HepG2 (cell line): ENCODE measurements around the gene CACNA1D. TPM values are rescaled to one million over a fixed set of nuclear protein-coding genes. Genes with fewer than 3 reads are reported as not detected.

Experiments used
- ATAC-seq: fragments of 200-7000 bp; cut with Tn5 transposase; 3 replicates; pipeline ENCODE4 v1.9.1; 2020; ENCODE audit warnings: mild to moderate bottlenecking, moderate library complexity
- BruUV-seq: library from RNA; stranded (reverse); fragments of 400-500 nt; replicated peaks from 2 replicates; lab custom pipeline; 2021; lab: Mats Ljungman, UMichigan
- CTCF ChIA-PET: fragments of 300-600 bp; formaldehyde crosslinking; extraction: SDS; loops from one replicate; lab custom pipeline; 2021; ENCODE audit warnings: low total read pairs, inconsistent platforms, low intra/inter-chr PET ratio; lab: Yijun Ruan, JAX
- POLR2A ChIA-PET: fragments of 350-600 bp; sonication (Branson Sonifier 250); formaldehyde crosslinking; loops from one replicate; lab custom pipeline; 2020; ENCODE audit warnings: antibody characterized with exemption, inconsistent platforms; lab: Yijun Ruan, JAX
- DNase-seq: peaks from one replicate; pipeline ENCODE4 v3.0.0-alpha.2; 2015; ENCODE audit warnings: low spot score
- FAIRE-seq: peaks from 3 replicates; lab custom pipeline; 2011; peaks lifted over from hg19 to GRCh38; lab: Jason Lieb, UNC
- H2AFZ ChIP-seq: one replicate; pipeline ENCODE4 v1.6.1; 2011; ENCODE audit warnings: low read length, inconsistent platforms
- H3K27ac ChIP-seq: fragments of 300-600 bp; 3 replicates; pipeline ENCODE4 v1.8.0; 2011; ENCODE audit warnings: mixed run types, mild to moderate bottlenecking, mixed read lengths, low read length, inconsistent platforms; ENCODE audit not compliant: insufficient read depth; ENCODE audit errors: extremely low read length
- H3K27me3 ChIP-seq, 2 experiments: fragments of 200-600 bp in 1 of 2; 2 replicates in 1 of 2; 3 replicates in 1 of 2; pipeline versions ENCODE4 v1.6.0 to v1.8.0; 2011; ENCODE audit warnings: low read length in 2 of 2, mild to moderate bottlenecking in 2 of 2, moderate library complexity in 2 of 2, inconsistent platforms in 1 of 2; ENCODE audit not compliant: insufficient read depth in 2 of 2, control insufficient read depth in 1 of 2
- H3K36me3 ChIP-seq, 2 experiments: fragments of 200-600 bp in 1 of 2; replicated peaks in 1 of 2; 2 replicates in 1 of 2; 3 replicates in 1 of 2; pipeline versions ENCODE4 v1.5.1 to v1.8.0; 2011; ENCODE audit warnings: low read length in 2 of 2, inconsistent platforms in 1 of 2; ENCODE audit not compliant: insufficient read depth in 2 of 2, control insufficient read depth in 1 of 2
- H3K4me1 ChIP-seq: 2 replicates; pipeline ENCODE4 v1.5.1; 2012; ENCODE audit warnings: low read length, inconsistent platforms; ENCODE audit not compliant: insufficient read depth
- H3K4me2 ChIP-seq: 2 replicates; pipeline ENCODE4 v1.6.0; 2011; ENCODE audit warnings: low read depth, low read length, inconsistent platforms
- H3K4me3 ChIP-seq, 3 experiments: fragments of 200-600 bp in 1 of 3; sonication (generic), shearing (Covaris generic) in 1 of 3; replicated peaks in 1 of 3; 2 replicates each; pipeline ENCODE4 v1.5.1; 2011 to 2016; ENCODE audit warnings: low read length in 3 of 3, inconsistent platforms in 2 of 3, low read depth in 2 of 3, mild to moderate bottlenecking in 2 of 3, control low read depth in 1 of 3, mixed read lengths in 1 of 3; ENCODE audit not compliant: insufficient read depth in 1 of 3
- H3K79me2 ChIP-seq: one replicate; pipeline ENCODE4 v1.6.1; 2011; ENCODE audit warnings: low read length, inconsistent platforms; ENCODE audit not compliant: insufficient read depth
- H3K9ac ChIP-seq: 2 replicates; pipeline ENCODE4 v1.6.0; 2011; ENCODE audit warnings: mild to moderate bottlenecking, low read depth, low read length, inconsistent platforms; ENCODE audit not compliant: insufficient read depth
- H3K9me3 ChIP-seq: 2 replicates; pipeline ENCODE4 v1.5.1; 2012; ENCODE audit warnings: mild to moderate bottlenecking, low read length
- H4K20me1 ChIP-seq: 2 replicates; pipeline ENCODE4 v1.6.0; 2011; ENCODE audit warnings: inconsistent platforms, mild to moderate bottlenecking, low read length, moderate library complexity; ENCODE audit not compliant: insufficient read depth
- FOXO4 ChIP-seq: sonication (generic); formaldehyde crosslinking; conservative IDR thresholded peaks from 2 replicates; pipeline ENCODE4 v1.8.1; 2023; ENCODE audit warnings: missing genetic modification reagents
- IRX3 ChIP-seq: sonication (generic); formaldehyde crosslinking; IDR thresholded peaks from 2 replicates; pipeline ENCODE4 v1.8.1; 2023; ENCODE audit warnings: mild to moderate bottlenecking, low read depth, missing genetic modification reagents, borderline replicate concordance
- KDM5A ChIP-seq: fragments of 200-600 bp; sonication (generic); IDR thresholded peaks from 2 replicates; pipeline ENCODE4 v1.7.0; 2018; ENCODE audit warnings: antibody characterized with exemption, mild to moderate bottlenecking, low read length, borderline replicate concordance
- MIER3 ChIP-seq: IDR thresholded peaks from 2 replicates; pipeline ENCODE4 v1.6.1; 2016; ENCODE audit warnings: missing compliant biosample characterization, borderline replicate concordance
- ZNF30 ChIP-seq: sonication (generic); formaldehyde crosslinking; IDR thresholded peaks from 2 replicates; pipeline ENCODE4 v1.5.0; 2020; ENCODE audit warnings: mild to moderate bottlenecking, missing genetic modification reagents
- WGBS: methylation state at CpG from one replicate; pipeline ENCODE4 v1.1.6; 2017; ENCODE audit warnings: low lambda C conversion rate; 5-methylcytosine and 5-hydroxymethylcytosine counted together
- in situ Hi-C: cut with HindIII; loops from 2 replicates; pipeline ENCODE4 v1.10.0; 2017; ENCODE audit warnings: low pct_unique_long_range_greater_than_20kb; ENCODE audit not compliant: extremely low pct_ligation_motif_present
- intact Hi-C: fragments of 100-400 bp; cut with micrococcal nuclease; formaldehyde crosslinking; loops from one replicate; pipeline ENCODE4 v1.10.0; 2022; ENCODE audit not compliant: unreplicated experiment
- polyA plus RNA-seq, 8 experiments: library from polyadenylated mRNA; depleted of rRNA in 3 of 8; stranded (reverse) in 7 of 8; unstranded in 1 of 8; fragments of >200 nt; fragmentation: Illumina TruSeq in 4 of 8; extraction: Trizol in 4 of 8; gene quantifications; 2 replicates each; pipeline versions ENCODE4 v1.2.1 to v1.2.3, GENCODE V29; 2011 to 2016; ENCODE audit warnings: low read depth in 4 of 8, missing spikeins in 1 of 8, mixed read lengths in 1 of 8; ENCODE audit not compliant: insufficient read depth in 1 of 8
- total RNA-seq, 5 experiments: library from RNA; depleted of rRNA; stranded (reverse); fragments of >200 nt; fragmentation: Illumina TruSeq; extraction: Trizol; gene quantifications; 2 replicates each; pipeline ENCODE4 v1.2.3, GENCODE V29; 2016; ENCODE audit warnings: low read depth in 1 of 5
- TF ChIP-seq, protein P1 (sequence below): sonication (generic); formaldehyde crosslinking; IDR thresholded peaks from 2 replicates; pipeline ENCODE4 v1.5.0; 2020; ENCODE audit warnings: mild to moderate bottlenecking, missing genetic modification reagents, moderate library complexity
- TF ChIP-seq, protein P2 (sequence below): sonication (generic); formaldehyde crosslinking; IDR thresholded peaks from 2 replicates; pipeline ENCODE4 v1.8.1; 2022; ENCODE audit warnings: low read depth, mild to moderate bottlenecking, missing genetic modification reagents

Gene CACNA1D
- total and polyA plus RNA-seq, 2 of the 13 experiments (the other 11 are each of a cell fraction or from before 2014, with no cell fraction given) = 0.26 to 0.38 TPM

DNA sequence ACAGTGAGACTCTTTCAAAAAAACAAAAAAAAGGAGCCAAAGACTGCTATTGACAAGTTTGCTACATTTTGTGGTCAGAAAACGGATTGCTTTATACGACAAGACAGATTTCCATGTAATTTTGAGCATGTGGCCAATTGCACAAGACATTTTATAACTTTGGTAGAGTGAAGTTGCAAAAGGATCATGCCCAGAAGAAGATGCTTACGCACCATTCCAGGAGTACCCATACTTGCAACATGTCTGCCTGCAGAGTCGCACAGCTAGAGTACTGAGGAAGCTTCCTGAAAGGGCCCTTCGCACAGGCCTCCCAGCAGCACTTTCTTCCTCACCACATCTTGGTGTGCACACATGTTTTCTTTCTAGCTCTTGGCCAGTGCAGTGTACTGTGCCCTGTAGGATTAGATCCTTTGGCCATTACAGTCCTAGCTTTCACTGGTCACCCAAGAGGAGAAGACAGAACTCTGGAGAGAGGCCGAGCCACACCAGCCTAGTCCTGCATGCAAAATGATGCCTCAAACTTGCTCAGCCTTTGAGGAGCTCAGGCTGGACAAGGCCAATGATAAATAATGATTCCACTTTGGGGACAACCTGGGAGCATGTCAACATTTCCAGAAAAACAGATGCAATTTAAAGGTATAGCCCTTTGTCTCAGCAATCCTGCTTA lies 340.2 kb downstream of the CACNA1D start:
- Histone ChIP-seq H3K4me2 (no peak overlapping the region), H3K27me3 (no peaks in the 10 kb centered on the region), H3K4me3 (no peak overlapping the region), H4K20me1 (peaks cover 52% of the 10 kb centered on the region), H3K36me3 (peaks cover 46 to 75% of the 10 kb centered on the region in 2 experiments), H3K9ac (no peak overlapping the region), H3K9me3 (no peaks in the 10 kb centered on the region), H3K27ac (no peak overlapping the region), H3K79me2 (peaks cover 91% of the 10 kb centered on the region), H3K4me1 (peaks cover 87% of the 10 kb centered on the region), H2AFZ (no peak overlapping the region)
- intact Hi-C loops = no loop called here
- FAIRE-seq (no peak), ATAC-seq (no peak), DNase-seq (no peak)
- ChIA-PET POLR2A (interaction anchor here (9.0 kb wide), 1 partner anchor 8 kb away, joined by 71 read pairs; no protein-coding TSS in a partner anchor), CTCF (no interaction called here)
- TF ChIP-seq FOXO4 (CRISPR knock-in tag) (0 out of 2 replicates have a peak, but pooled peaks have one; percentile 9), IRX3 (no peak), KDM5A (no peak), MIER3 (no peak), ZNF30 (CRISPR knock-in tag) (no peak)
- TF ChIP-seq, protein P1, sequence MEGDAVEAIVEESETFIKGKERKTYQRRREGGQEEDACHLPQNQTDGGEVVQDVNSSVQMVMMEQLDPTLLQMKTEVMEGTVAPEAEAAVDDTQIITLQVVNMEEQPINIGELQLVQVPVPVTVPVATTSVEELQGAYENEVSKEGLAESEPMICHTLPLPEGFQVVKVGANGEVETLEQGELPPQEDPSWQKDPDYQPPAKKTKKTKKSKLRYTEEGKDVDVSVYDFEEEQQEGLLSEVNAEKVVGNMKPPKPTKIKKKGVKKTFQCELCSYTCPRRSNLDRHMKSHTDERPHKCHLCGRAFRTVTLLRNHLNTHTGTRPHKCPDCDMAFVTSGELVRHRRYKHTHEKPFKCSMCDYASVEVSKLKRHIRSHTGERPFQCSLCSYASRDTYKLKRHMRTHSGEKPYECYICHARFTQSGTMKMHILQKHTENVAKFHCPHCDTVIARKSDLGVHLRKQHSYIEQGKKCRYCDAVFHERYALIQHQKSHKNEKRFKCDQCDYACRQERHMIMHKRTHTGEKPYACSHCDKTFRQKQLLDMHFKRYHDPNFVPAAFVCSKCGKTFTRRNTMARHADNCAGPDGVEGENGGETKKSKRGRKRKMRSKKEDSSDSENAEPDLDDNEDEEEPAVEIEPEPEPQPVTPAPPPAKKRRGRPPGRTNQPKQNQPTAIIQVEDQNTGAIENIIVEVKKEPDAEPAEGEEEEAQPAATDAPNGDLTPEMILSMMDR (CRISPR knock-in tag) = no peak
- TF ChIP-seq, protein P2, sequence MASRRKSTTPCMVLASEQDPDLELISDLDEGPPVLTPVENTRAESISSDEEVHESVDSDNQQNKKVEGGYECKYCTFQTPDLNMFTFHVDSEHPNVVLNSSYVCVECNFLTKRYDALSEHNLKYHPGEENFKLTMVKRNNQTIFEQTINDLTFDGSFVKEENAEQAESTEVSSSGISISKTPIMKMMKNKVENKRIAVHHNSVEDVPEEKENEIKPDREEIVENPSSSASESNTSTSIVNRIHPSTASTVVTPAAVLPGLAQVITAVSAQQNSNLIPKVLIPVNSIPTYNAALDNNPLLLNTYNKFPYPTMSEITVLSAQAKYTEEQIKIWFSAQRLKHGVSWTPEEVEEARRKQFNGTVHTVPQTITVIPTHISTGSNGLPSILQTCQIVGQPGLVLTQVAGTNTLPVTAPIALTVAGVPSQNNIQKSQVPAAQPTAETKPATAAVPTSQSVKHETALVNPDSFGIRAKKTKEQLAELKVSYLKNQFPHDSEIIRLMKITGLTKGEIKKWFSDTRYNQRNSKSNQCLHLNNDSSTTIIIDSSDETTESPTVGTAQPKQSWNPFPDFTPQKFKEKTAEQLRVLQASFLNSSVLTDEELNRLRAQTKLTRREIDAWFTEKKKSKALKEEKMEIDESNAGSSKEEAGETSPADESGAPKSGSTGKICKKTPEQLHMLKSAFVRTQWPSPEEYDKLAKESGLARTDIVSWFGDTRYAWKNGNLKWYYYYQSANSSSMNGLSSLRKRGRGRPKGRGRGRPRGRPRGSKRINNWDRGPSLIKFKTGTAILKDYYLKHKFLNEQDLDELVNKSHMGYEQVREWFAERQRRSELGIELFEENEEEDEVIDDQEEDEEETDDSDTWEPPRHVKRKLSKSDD (CRISPR knock-in tag) = no peak
- 93% methylated on average over 6 of the region's 6 CpGs for WGBS
- no TSS peak for BruUV-seq
- in situ Hi-C loops = no loop called here
